Fibroblast of the aortic adventitia (primary cell): Measurements from ENCODE around the gene MARCHF3. TPM values are rescaled to one million over a fixed set of nuclear protein-coding genes. Genes with fewer than 3 reads are reported as not detected.
A peak's percentile ranks its signal among the peaks of the same experiment; 100 is the strongest.
"Not testable (repeated sequence)": the region's sequence is repeated elsewhere in the genome, so short reads cannot be mapped to it uniquely, and the experiment has no call there.

ENCODE experiments used
- DNase-seq: peaks from one replicate; pipeline ENCODE4 v3.0.0-alpha.2; 2010; ENCODE audit warnings: low read depth
- H3K4me3 ChIP-seq: 2 replicates; pipeline ENCODE4 v1.5.1; 2011; ENCODE audit warnings: low read depth, mild to moderate bottlenecking, control low read depth, low read length, moderate library complexity
- CTCF ChIP-seq: IDR thresholded peaks from 2 replicates; pipeline ENCODE4 v1.5.1; 2011; ENCODE audit warnings: mild to moderate bottlenecking, low read length, control low read depth, inconsistent platforms; ENCODE audit not compliant: insufficient read depth
- total RNA-seq: library from RNA; depleted of rRNA; stranded (reverse); fragments of >200 nt; gene quantifications from 2 replicates; pipeline ENCODE4 v1.2.3, GENCODE V29; 2012; ENCODE audit warnings: low replicate concordance

Gene MARCHF3
- total RNA-seq, 1 donor, result 16.9 TPM

GRCh38 chr5:127008300-127008975 lies 21.9 kb downstream of the MARCHF3 start:
- no peak overlapping the region for H3K4me3 ChIP-seq
- no peak for TF ChIP-seq CTCF
- DNase-seq, result no peak

- H3K4me3 ChIP-seq, result no peak overlapping the region
These were observed 22.8 kb downstream of the MARCHF3 start for GRCh38 chr5:127007522-127007921.

GRCh38 chr5:127006744-127007143 lies 23.6 kb downstream of the MARCHF3 start:
- no peak overlapping the region for H3K4me3 ChIP-seq
- TF ChIP-seq CTCF, result no peak
- DNase-seq, result peak; percentile 56

More at GRCh38 chr5:127007522-127007921, 22.8 kb downstream of the MARCHF3 start:
- DNase-seq, result no peak
- no peak for TF ChIP-seq CTCF

- DNase-seq, H3K4me3 ChIP-seq: not testable (repeated sequence)
These were observed 25.1 kb downstream of the MARCHF3 start for GRCh38 chr5:127005282-127005681.

GRCh38 chr5:127004721-127005120 lies 25.6 kb downstream of the MARCHF3 start:
- DNase-seq, result no peak
- no peak for TF ChIP-seq CTCF
- H3K4me3 ChIP-seq, result no peak overlapping the region

GRCh38 chr5:127003798-127004495 lies 26.4 kb downstream of the MARCHF3 start:
- TF ChIP-seq CTCF, result no peak
- no peak for DNase-seq
- H3K4me3 ChIP-seq, result no peak overlapping the region

- no peak for TF ChIP-seq CTCF
- peak; percentile 63 for DNase-seq
- no peak overlapping the region for H3K4me3 ChIP-seq
These were observed 28.0 kb downstream of the MARCHF3 start for GRCh38 chr5:127002390-127002789.
